A673 (cell line): ENCODE measurements around the gene RBMS2.

Source experiments
- CTCF ChIP-seq: fragments of 300-800, 200-600 bp; sonication (generic); conservative IDR thresholded peaks from 2 replicates; pipeline ENCODE4 v1.5.1; 2017; ENCODE audit warnings: low read depth, mild to moderate bottlenecking, antibody characterized with exemption, low read length, moderate library complexity, mixed read lengths
- EZH2 ChIP-seq: fragments of 200-600 bp; sonication (generic); IDR thresholded peaks from 2 replicates; pipeline ENCODE4 v1.6.1; 2017; ENCODE audit warnings: borderline replicate concordance, low read depth, mild to moderate bottlenecking, mixed read lengths, antibody characterized with exemption, low read length; ENCODE audit not compliant: poor library complexity, severe bottlenecking

- TF ChIP-seq CTCF (no peak), EZH2 (no peak)
Observed at GRCh38 chr12:56578983-56579546, 57.4 kb downstream of the RBMS2 start.
